ENCODE measurements around the gene RFNG.

GRCh38 chr17:82031303-82031884 lies 20.2 kb downstream of the RFNG start, which contains the start of gene RAC3:
- TF ChIP-seq CTCF (conservative IDR thresholded peaks at IDR 0.05; ENCODE audit: low read depth, low read length) (no peak), EZH2 (IDR thresholded peaks at IDR 0.05; ENCODE audit: low read length, unreplicated experiment) (no peak)
